HCT116 (cell line): ENCODE data around the gene PCDHA2. TPM values are rescaled to one million over a fixed set of nuclear protein-coding genes. Genes with fewer than 3 reads are reported as not detected.
"Not testable (repeated sequence)": the region's sequence is repeated elsewhere in the genome, so short reads cannot be mapped to it uniquely, and the experiment has no call there.

Experiments used
- ATAC-seq: fragments of 200-7000 bp; cut with Tn5 transposase; 2 replicates; pipeline ENCODE4 v1.9.1; 2020; ENCODE audit warnings: mild to moderate bottlenecking, moderate library complexity
- BruUV-seq: library from RNA; stranded (reverse); fragments of 400-500 nt; replicated peaks from 2 replicates; lab custom pipeline; 2021; lab: Mats Ljungman, UMichigan
- CTCF ChIA-PET: fragments of 300-600 bp; sonication (Branson Sonifier 250); formaldehyde crosslinking; loops from one replicate; lab custom pipeline; 2021; ENCODE audit warnings: antibody characterized with exemption; lab: Charles Lee
- POLR2A ChIA-PET: fragments of 300-600, 350-600 bp; sonication (Branson Sonifier 250); formaldehyde crosslinking; loops from one replicate; lab custom pipeline; 2021; ENCODE audit warnings: antibody characterized with exemption; lab: Charles Lee
- RAD21 ChIA-PET, 2 experiments: fragments of 300-600 bp; sonication (Branson Sonifier 250); formaldehyde crosslinking; loops; one replicate each; lab custom pipeline; 2023; ENCODE audit warnings: low total read pairs in 2 of 2; ENCODE audit not compliant: uncharacterized antibody in 2 of 2, unreplicated experiment in 2 of 2, low non-redundant PET in 1 of 2; lab: Charles Lee
- DNase-seq: peaks from one replicate; pipeline ENCODE4 v3.0.0-alpha.2; 2010; ENCODE audit warnings: low read depth, low spot score
- H2AFZ ChIP-seq: fragments of 200-600 bp; shearing (Covaris generic), sonication (generic); 2 replicates; pipeline ENCODE4 v1.6.1; 2017; ENCODE audit warnings: low read depth, mixed run types, mixed read lengths, antibody characterized with exemption, low read length; ENCODE audit not compliant: poor library complexity, severe bottlenecking
- H3K27ac ChIP-seq: 2 replicates; pipeline ENCODE4 v1.5.1; 2012; ENCODE audit warnings: low read depth, low read length
- H3K27me3 ChIP-seq: fragments of 200-600 bp; sonication (generic); 2 replicates; pipeline ENCODE4 v1.6.1; 2016; ENCODE audit warnings: mixed run types, low read length, mixed read lengths; ENCODE audit not compliant: insufficient read depth
- H3K36me3 ChIP-seq, 2 experiments: fragments of 200-500 bp in 1 of 2; fragments of 200-600 bp in 1 of 2; sonication (Bioruptor generic) in 1 of 2; sonication (generic) in 1 of 2; 2 replicates each; pipeline versions ENCODE4 v1.5.1 to v1.6.1; 2014 to 2016; ENCODE audit warnings: low read length in 2 of 2, inconsistent platforms in 1 of 2, mixed read lengths in 1 of 2, mixed run types in 1 of 2; ENCODE audit not compliant: insufficient read depth in 2 of 2, control insufficient read depth in 1 of 2
- H3K4me1 ChIP-seq, 2 experiments: fragments of 200-600 bp in 1 of 2; sonication (generic) in 1 of 2; 2 replicates each; pipeline versions ENCODE4 v1.5.1 to v1.6.1; 2012 to 2017; ENCODE audit warnings: low read length in 2 of 2, inconsistent platforms in 1 of 2, mild to moderate bottlenecking in 1 of 2, mixed read lengths in 1 of 2, mixed run types in 1 of 2, moderate library complexity in 1 of 2; ENCODE audit not compliant: insufficient read depth in 2 of 2, control insufficient read depth in 1 of 2
- H3K4me2 ChIP-seq: fragments of 200-600 bp; sonication (generic); 2 replicates; pipeline ENCODE4 v1.6.1; 2017; ENCODE audit warnings: mixed run types, low read length, mixed read lengths
- H3K4me3 ChIP-seq, 2 experiments: fragments of 200-600 bp in 1 of 2; sonication (generic) in 1 of 2; replicated peaks in 1 of 2; 2 replicates each; pipeline ENCODE4 v1.5.1; 2011 to 2016; ENCODE audit warnings: low read length in 2 of 2, control low read depth in 1 of 2, low read depth in 1 of 2, mild to moderate bottlenecking in 1 of 2, mixed read lengths in 1 of 2, mixed run types in 1 of 2
- H3K79me2 ChIP-seq: fragments of 200-600 bp; sonication (generic); 2 replicates; pipeline ENCODE4 v1.6.1; 2017; ENCODE audit warnings: mild to moderate bottlenecking, mixed run types, low read length, moderate library complexity, mixed read lengths; ENCODE audit not compliant: insufficient read depth
- H3K9ac ChIP-seq: fragments of 200-600 bp; sonication (generic); 2 replicates; pipeline ENCODE4 v1.6.1; 2016; ENCODE audit warnings: low read length, mixed read lengths
- H3K9me2 ChIP-seq: fragments of 200-600 bp; sonication (generic), shearing (Covaris generic); 2 replicates; pipeline ENCODE4 v1.6.1; 2017; ENCODE audit warnings: mixed run types, mild to moderate bottlenecking, moderate library complexity; ENCODE audit not compliant: insufficient read depth
- H3K9me3 ChIP-seq, 2 experiments: fragments of 200-500 bp in 1 of 2; fragments of 200-600 bp in 1 of 2; sonication (Bioruptor generic) in 1 of 2; sonication (generic) in 1 of 2; 2 replicates each; pipeline ENCODE4 v1.6.1; 2014 to 2017; ENCODE audit warnings: low read length in 2 of 2, mixed read lengths in 2 of 2, inconsistent platforms in 1 of 2, low read depth in 1 of 2, mild to moderate bottlenecking in 1 of 2, mixed run types in 1 of 2, moderate library complexity in 1 of 2; ENCODE audit not compliant: control insufficient read depth in 1 of 2, insufficient read depth in 1 of 2
- H4K20me1 ChIP-seq: fragments of 200-600 bp; sonication (generic), shearing (Covaris generic); 2 replicates; pipeline ENCODE4 v1.6.1; 2017; ENCODE audit warnings: mixed run types, mild to moderate bottlenecking, moderate library complexity; ENCODE audit not compliant: insufficient read depth
- CBX3 ChIP-seq: IDR thresholded peaks from 2 replicates; pipeline ENCODE4 v1.6.1; 2012; ENCODE audit warnings: low read depth
- ELF1 ChIP-seq: IDR thresholded peaks from 2 replicates; pipeline ENCODE4 v1.6.1; 2012; ENCODE audit warnings: low read depth, borderline replicate concordance
- EZH2phosphoT487 ChIP-seq: fragments of 200-600 bp; IDR thresholded peaks from 2 replicates; pipeline ENCODE4 v1.6.1; 2018; ENCODE audit warnings: antibody characterized with exemption, borderline replicate concordance
- FOSL1 ChIP-seq: IDR thresholded peaks from 2 replicates; pipeline ENCODE4 v1.6.1; 2012; ENCODE audit warnings: low read depth
- POLR2A ChIP-seq: IDR thresholded peaks from 2 replicates; pipeline ENCODE4 v1.7.0; 2011; ENCODE audit warnings: borderline replicate concordance; ENCODE audit not compliant: insufficient read depth, insufficient read length; ENCODE audit errors: extremely low read depth
- POLR2AphosphoS5 ChIP-seq: IDR thresholded peaks from 2 replicates; pipeline ENCODE4 v1.6.1; 2011; ENCODE audit warnings: mild to moderate bottlenecking, low read depth, low read length, moderate library complexity
- RAD21 ChIP-seq: IDR thresholded peaks from 2 replicates; pipeline ENCODE4 v1.6.1; 2012; ENCODE audit warnings: low read depth, mild to moderate bottlenecking
- SIN3A ChIP-seq: IDR thresholded peaks from 2 replicates; pipeline ENCODE4 v1.6.1; 2012; ENCODE audit warnings: low read depth
- SP1 ChIP-seq: IDR thresholded peaks from 2 replicates; pipeline ENCODE4 v1.6.1; 2012; ENCODE audit warnings: low read depth
- TCF7L2 ChIP-seq: IDR thresholded peaks from 2 replicates; pipeline ENCODE4 v1.7.0; 2011; ENCODE audit warnings: borderline replicate concordance, inconsistent platforms; ENCODE audit not compliant: insufficient read depth, insufficient read length; ENCODE audit errors: extremely low read depth
- ZNF274 ChIP-seq: fragments of 200-500 bp; sonication (Bioruptor generic); IDR thresholded peaks from 2 replicates; pipeline ENCODE4 v1.6.1; 2014; ENCODE audit warnings: mild to moderate bottlenecking, low read depth, low read length, inconsistent platforms
- intact Hi-C: fragments of 100-400 bp; cut with micrococcal nuclease; formaldehyde crosslinking; loops from 2 replicates; pipeline ENCODE4 v1.10.0; 2022
- total RNA-seq: library from RNA; stranded (reverse); gene quantifications from one replicate; pipeline ENCODE4 v1.2.1, GENCODE V29; 2021; ENCODE audit not compliant: unreplicated experiment
- TF ChIP-seq, protein P1 (sequence below), 3 experiments: fragments of 200-600 bp in 1 of 3; sonication (generic) in 1 of 3; IDR thresholded peaks in 2 of 3; conservative IDR thresholded peaks in 1 of 3; 2 replicates each; pipeline ENCODE4 v1.5.1; 2012 to 2017; ENCODE audit warnings: low read depth in 2 of 3, low read length in 2 of 3, antibody characterized with exemption in 1 of 3, borderline replicate concordance in 1 of 3, control low read depth in 1 of 3, mild to moderate bottlenecking in 1 of 3, mixed read lengths in 1 of 3, mixed run types in 1 of 3, moderate library complexity in 1 of 3; ENCODE audit not compliant: insufficient read depth in 1 of 3
- TF ChIP-seq, protein P2 (sequence below): IDR thresholded peaks from 2 replicates; pipeline ENCODE4 v1.6.1; 2011; ENCODE audit warnings: mild to moderate bottlenecking, low read length, moderate library complexity; ENCODE audit not compliant: insufficient replicate concordance; ENCODE audit errors: extremely low read depth
- TF ChIP-seq, protein P3 (sequence below): IDR thresholded peaks from 2 replicates; pipeline ENCODE4 v1.6.1; 2012

Gene PCDHA2
- total RNA-seq, 1 experiment from 2014 or later = not detected

DNA sequence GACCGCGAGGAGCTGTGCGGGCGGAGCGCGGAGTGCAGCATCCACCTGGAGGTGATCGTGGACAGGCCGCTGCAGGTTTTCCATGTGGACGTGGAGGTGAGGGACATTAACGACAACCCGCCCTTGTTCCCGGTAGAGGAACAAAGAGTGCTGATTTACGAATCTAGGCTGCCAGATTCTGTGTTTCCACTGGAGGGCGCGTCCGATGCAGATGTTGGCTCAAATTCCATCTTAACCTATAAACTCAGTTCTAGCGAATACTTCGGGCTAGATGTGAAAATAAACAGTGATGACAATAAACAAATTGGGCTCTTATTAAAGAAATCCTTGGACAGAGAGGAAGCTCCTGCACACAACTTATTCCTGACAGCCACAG is 33.7 kb downstream of the PCDHA2 start (continued):
- TF ChIP-seq, protein P1, sequence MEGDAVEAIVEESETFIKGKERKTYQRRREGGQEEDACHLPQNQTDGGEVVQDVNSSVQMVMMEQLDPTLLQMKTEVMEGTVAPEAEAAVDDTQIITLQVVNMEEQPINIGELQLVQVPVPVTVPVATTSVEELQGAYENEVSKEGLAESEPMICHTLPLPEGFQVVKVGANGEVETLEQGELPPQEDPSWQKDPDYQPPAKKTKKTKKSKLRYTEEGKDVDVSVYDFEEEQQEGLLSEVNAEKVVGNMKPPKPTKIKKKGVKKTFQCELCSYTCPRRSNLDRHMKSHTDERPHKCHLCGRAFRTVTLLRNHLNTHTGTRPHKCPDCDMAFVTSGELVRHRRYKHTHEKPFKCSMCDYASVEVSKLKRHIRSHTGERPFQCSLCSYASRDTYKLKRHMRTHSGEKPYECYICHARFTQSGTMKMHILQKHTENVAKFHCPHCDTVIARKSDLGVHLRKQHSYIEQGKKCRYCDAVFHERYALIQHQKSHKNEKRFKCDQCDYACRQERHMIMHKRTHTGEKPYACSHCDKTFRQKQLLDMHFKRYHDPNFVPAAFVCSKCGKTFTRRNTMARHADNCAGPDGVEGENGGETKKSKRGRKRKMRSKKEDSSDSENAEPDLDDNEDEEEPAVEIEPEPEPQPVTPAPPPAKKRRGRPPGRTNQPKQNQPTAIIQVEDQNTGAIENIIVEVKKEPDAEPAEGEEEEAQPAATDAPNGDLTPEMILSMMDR (IDR thresholded peaks at IDR 0.05 in 2 of 3, conservative IDR thresholded peaks at IDR 0.05 in 1 of 3; ENCODE audit: borderline replicate concordance in 1 of 3, insufficient read depth in 1 of 3, low read depth in 2 of 3, low read length in 2 of 3) = no peak
- TF ChIP-seq, protein P2, sequence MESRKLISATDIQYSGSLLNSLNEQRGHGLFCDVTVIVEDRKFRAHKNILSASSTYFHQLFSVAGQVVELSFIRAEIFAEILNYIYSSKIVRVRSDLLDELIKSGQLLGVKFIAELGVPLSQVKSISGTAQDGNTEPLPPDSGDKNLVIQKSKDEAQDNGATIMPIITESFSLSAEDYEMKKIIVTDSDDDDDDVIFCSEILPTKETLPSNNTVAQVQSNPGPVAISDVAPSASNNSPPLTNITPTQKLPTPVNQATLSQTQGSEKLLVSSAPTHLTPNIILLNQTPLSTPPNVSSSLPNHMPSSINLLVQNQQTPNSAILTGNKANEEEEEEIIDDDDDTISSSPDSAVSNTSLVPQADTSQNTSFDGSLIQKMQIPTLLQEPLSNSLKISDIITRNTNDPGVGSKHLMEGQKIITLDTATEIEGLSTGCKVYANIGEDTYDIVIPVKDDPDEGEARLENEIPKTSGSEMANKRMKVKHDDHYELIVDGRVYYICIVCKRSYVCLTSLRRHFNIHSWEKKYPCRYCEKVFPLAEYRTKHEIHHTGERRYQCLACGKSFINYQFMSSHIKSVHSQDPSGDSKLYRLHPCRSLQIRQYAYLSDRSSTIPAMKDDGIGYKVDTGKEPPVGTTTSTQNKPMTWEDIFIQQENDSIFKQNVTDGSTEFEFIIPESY = no peak
- TF ChIP-seq FOSL1 (no peak), SIN3A (no peak), POLR2A (no peak), POLR2AphosphoS5 (no peak), CBX3 (no peak), ZNF274 (no peak), ELF1 (no peak), EZH2phosphoT487 (no peak), TCF7L2 (no peak), RAD21 (no peak), SP1 (no peak)
- TF ChIP-seq, protein P3, sequence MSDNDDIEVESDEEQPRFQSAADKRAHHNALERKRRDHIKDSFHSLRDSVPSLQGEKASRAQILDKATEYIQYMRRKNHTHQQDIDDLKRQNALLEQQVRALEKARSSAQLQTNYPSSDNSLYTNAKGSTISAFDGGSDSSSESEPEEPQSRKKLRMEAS = no peak

DNA sequence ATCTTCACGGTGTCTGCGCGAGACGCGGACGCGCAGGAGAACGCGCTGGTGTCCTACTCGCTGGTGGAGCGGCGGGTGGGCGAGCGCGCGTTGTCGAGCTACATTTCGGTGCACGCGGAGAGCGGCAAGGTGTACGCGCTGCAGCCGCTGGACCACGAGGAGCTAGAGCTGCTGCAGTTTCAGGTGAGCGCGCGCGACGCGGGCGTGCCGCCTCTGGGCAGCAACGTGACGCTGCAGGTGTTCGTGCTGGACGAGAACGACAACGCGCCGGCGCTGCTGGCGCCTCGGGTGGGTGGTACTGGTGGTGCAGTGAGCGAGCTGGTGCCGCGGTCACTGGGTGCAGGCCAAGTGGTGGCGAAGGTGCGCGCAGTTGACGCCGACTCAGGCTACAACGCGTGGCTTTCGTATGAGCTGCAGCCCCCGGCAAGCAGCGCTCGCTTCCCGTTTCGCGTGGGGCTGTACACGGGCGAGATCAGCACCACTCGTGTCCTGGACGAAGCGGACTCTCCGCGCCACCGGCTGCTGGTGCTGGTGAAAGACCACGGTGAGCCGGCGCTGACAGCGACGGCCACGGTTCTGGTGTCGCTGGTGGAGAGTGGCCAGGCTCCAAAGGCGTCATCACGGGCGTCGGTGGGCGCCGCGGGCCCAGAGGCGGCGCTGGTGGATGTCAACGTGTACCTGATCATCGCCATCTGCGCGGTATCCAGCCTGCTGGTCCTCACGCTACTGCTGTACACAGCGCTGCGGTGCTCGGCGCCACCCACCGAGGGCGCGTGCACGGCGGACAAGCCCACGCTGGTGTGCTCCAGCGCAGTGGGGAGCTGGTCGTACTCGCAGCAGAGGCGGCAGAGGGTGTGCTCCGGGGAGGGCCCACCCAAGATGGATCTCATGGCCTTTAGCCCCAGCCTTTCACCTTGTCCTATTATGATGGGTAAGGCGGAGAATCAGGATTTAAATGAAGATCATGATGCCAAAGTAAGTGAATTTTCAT is 35.2 kb downstream of the PCDHA2 start:
- H3K27ac ChIP-seq, CTCF ChIA-PET, H3K4me2 ChIP-seq, H3K9ac ChIP-seq, H2AFZ ChIP-seq, POLR2A ChIA-PET, BruUV-seq, H3K9me2 ChIP-seq, H3K9me3 ChIP-seq, H3K79me2 ChIP-seq, H3K4me1 ChIP-seq, intact Hi-C loops, H3K36me3 ChIP-seq, DNase-seq, RAD21 ChIA-PET, ATAC-seq, H3K27me3 ChIP-seq, H4K20me1 ChIP-seq, H3K4me3 ChIP-seq: not testable (repeated sequence)
